ENCODE measurements around the gene SLC38A3.

SLC38A3 gene

GRCh38 chr3:50218448-50218847, 13.4 kb downstream of the SLC38A3 start:
- in situ Hi-C loops (cut with HindIII; ENCODE audit: low pct_ligation_motif_present, low sequenced_read_pairs) = no loop called here
- no peak overlapping the region for H3K4me3 ChIP-seq (ENCODE audit: low read depth, low read length)
- TF ChIP-seq CTCF (IDR thresholded peaks at IDR 0.05; ENCODE audit: low read depth, low read length, missing control alignments) = no peak
- no peaks in the 10 kb centered on the region for H3K27me3 ChIP-seq (replicated peaks)
- no peak for DNase-seq
- H3K27ac ChIP-seq = no peak overlapping the region
- H3K36me3 ChIP-seq (replicated peaks) = no peaks in the 10 kb centered on the region

GRCh38 chr3:50219285-50219684, 14.2 kb downstream of the SLC38A3 start:
- no peak for DNase-seq
- Histone ChIP-seq H3K27ac (no peak overlapping the region), H3K4me3 (ENCODE audit: low read depth, low read length) (no peak overlapping the region), H3K36me3 (replicated peaks) (no peaks in the 10 kb centered on the region), H3K27me3 (replicated peaks) (no peaks in the 10 kb centered on the region)
- in situ Hi-C loops (cut with HindIII; ENCODE audit: low pct_ligation_motif_present, low sequenced_read_pairs) = no loop called here
- TF ChIP-seq CTCF (IDR thresholded peaks at IDR 0.05; ENCODE audit: low read depth, low read length, missing control alignments) = no peak

GRCh38 chr3:50220109-50220508, 15.0 kb downstream of the SLC38A3 start:
- TF ChIP-seq CTCF (IDR thresholded peaks at IDR 0.05; ENCODE audit: low read depth, low read length, missing control alignments) = no peak
- DNase-seq = no peak
- Histone ChIP-seq H3K36me3 (replicated peaks) (no peaks in the 10 kb centered on the region), H3K27ac (no peak overlapping the region), H3K27me3 (replicated peaks) (no peaks in the 10 kb centered on the region), H3K4me3 (ENCODE audit: low read depth, low read length) (no peak overlapping the region)
- in situ Hi-C loops (cut with HindIII; ENCODE audit: low pct_ligation_motif_present, low sequenced_read_pairs) = no loop called here

- no peak for TF ChIP-seq CTCF (IDR thresholded peaks at IDR 0.05; ENCODE audit: low read depth, low read length, missing control alignments)
- DNase-seq = no peak
- Histone ChIP-seq H3K4me3 (ENCODE audit: low read depth, low read length) (no peak overlapping the region), H3K36me3 (replicated peaks) (no peaks in the 10 kb centered on the region), H3K27me3 (replicated peaks) (no peaks in the 10 kb centered on the region), H3K27ac (no peak overlapping the region)
- in situ Hi-C loops (cut with HindIII; ENCODE audit: low pct_ligation_motif_present, low sequenced_read_pairs) = no loop called here
These were observed 16.0 kb downstream of the SLC38A3 start for GRCh38 chr3:50221051-50221410.

GRCh38 chr3:50221411-50222168, 16.5 kb downstream of the SLC38A3 start:
- Histone ChIP-seq H3K4me3 (ENCODE audit: low read depth, low read length) (no peak overlapping the region), H3K36me3 (replicated peaks) (no peaks in the 10 kb centered on the region), H3K27me3 (replicated peaks) (no peaks in the 10 kb centered on the region), H3K27ac (no peak overlapping the region)
- in situ Hi-C loops (cut with HindIII; ENCODE audit: low pct_ligation_motif_present, low sequenced_read_pairs) = no loop called here
- no peak for TF ChIP-seq CTCF (IDR thresholded peaks at IDR 0.05; ENCODE audit: low read depth, low read length, missing control alignments)
- no peak for DNase-seq

- no peak overlapping the region for H3K27ac ChIP-seq
- in situ Hi-C loops (cut with HindIII; ENCODE audit: low pct_ligation_motif_present, low sequenced_read_pairs) = no loop called here
- TF ChIP-seq CTCF (IDR thresholded peaks at IDR 0.05; ENCODE audit: low read depth, low read length, missing control alignments) = no peak
- no peaks in the 10 kb centered on the region for H3K27me3 ChIP-seq (replicated peaks)
- no peaks in the 10 kb centered on the region for H3K36me3 ChIP-seq (replicated peaks)
- no peak for DNase-seq
- H3K4me3 ChIP-seq (ENCODE audit: low read depth, low read length) = no peak overlapping the region
These were observed 17.1 kb downstream of the SLC38A3 start for GRCh38 chr3:50222169-50222528.
